Ascending aorta (tissue), 2 donors: Measurements from ENCODE around the gene AFF2. TPM values are rescaled to one million over a fixed set of nuclear protein-coding genes. Genes with fewer than 3 reads are reported as not detected.
"Not testable (repeated sequence)": the region's sequence is repeated elsewhere in the genome, so short reads cannot be mapped to it uniquely, and the experiment has no call there.

Source experiments
- DNase-seq, 2 donors: peaks; one replicate each; pipeline ENCODE4 v3.0.0-alpha.2; 2019; ENCODE audit warnings: low spot score in 2 of 2
- H3K27ac ChIP-seq, 2 donors: fragments of 200-600 bp; sonication (generic); one replicate each; pipeline ENCODE4 v1.5.1; 2016 to 2017; ENCODE audit warnings: mild to moderate bottlenecking in 1 of 2
- H3K27me3 ChIP-seq: fragments of 200-600 bp; sonication (generic); one replicate; pipeline ENCODE4 v1.5.1; 2017
- H3K36me3 ChIP-seq, 2 donors: fragments of 200-600 bp; sonication (generic); one replicate each; pipeline ENCODE4 v1.5.1; 2016
- H3K4me1 ChIP-seq, 2 donors: fragments of 200-600 bp; sonication (generic); one replicate each; pipeline ENCODE4 v1.5.1; 2016 to 2017; ENCODE audit warnings: mild to moderate bottlenecking in 1 of 2
- H3K4me3 ChIP-seq, 2 donors: fragments of 200-600 bp; sonication (generic); one replicate each; pipeline ENCODE4 v1.5.1; 2016 to 2017; ENCODE audit warnings: mild to moderate bottlenecking in 1 of 2
- H3K9me3 ChIP-seq, 2 donors: fragments of 200-600 bp; sonication (generic); one replicate each; pipeline ENCODE4 v1.5.1; 2016
- intact Hi-C: fragments of 100-400 bp; cut with DNase I; formaldehyde crosslinking; loops from one replicate; pipeline ENCODE4 v1.15.1; 2023
- total RNA-seq: library from RNA; depleted of rRNA; stranded (reverse); fragments of >200 nt; gene quantifications from one replicate; pipeline ENCODE4 v1.1.0, GENCODE V29; 2016
- TF ChIP-seq, protein P1 (sequence below), 3 experiments: fragments of 200-600 bp in 2 of 3; fragments of 450-650 bp in 1 of 3; sonication (generic) in 2 of 3; IDR thresholded peaks; one replicate each; pipeline ENCODE4 v1.5.1; 2016 to 2019; ENCODE audit warnings: antibody characterized with exemption in 3 of 3, mild to moderate bottlenecking in 1 of 3, moderate library complexity in 1 of 3

AFF2 gene
- total RNA-seq, 1 donor from 2014 or later, result 2.3 TPM

DNA sequence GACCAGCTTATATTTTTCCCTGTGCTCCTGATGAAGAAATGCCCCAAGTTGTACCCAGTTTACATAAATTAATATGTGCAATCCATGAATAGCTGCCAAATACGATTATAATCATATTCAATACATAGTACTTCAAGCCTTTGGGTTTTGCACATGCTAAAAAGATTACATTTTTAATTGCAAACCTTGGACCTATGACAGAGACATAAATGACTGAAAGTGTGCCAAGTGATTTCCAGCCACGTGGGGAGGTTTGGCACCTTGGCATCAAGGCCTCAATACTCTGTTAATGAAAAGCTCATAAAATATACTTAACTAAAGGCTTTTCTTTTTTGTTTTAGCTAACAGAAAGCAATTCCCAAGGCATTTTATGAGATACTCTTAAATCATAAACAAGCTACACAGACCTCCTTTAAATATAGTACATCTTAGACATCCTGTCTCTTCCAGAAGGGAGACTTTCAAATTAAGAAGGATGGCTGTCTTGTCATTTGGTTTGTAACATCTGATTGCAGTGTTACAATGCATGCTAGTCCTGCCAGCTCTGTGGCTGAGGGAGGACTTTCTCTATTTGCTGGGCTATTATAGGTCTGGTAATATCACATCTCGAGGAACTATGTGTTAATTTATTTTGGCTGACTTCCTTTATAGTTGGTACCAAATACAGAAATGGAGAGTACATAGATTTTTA lies 404.1 kb downstream of the AFF2 start:
- Histone ChIP-seq H3K4me1 (no peaks in the 10 kb centered on the region), H3K27me3 (no peaks in the 10 kb centered on the region), H3K27ac (no peak overlapping the region), H3K36me3 (no peaks in the 10 kb centered on the region), H3K9me3 (no peaks in the 10 kb centered on the region), H3K4me3 (no peak overlapping the region)
- no peak for DNase-seq
- TF ChIP-seq, protein P1, sequence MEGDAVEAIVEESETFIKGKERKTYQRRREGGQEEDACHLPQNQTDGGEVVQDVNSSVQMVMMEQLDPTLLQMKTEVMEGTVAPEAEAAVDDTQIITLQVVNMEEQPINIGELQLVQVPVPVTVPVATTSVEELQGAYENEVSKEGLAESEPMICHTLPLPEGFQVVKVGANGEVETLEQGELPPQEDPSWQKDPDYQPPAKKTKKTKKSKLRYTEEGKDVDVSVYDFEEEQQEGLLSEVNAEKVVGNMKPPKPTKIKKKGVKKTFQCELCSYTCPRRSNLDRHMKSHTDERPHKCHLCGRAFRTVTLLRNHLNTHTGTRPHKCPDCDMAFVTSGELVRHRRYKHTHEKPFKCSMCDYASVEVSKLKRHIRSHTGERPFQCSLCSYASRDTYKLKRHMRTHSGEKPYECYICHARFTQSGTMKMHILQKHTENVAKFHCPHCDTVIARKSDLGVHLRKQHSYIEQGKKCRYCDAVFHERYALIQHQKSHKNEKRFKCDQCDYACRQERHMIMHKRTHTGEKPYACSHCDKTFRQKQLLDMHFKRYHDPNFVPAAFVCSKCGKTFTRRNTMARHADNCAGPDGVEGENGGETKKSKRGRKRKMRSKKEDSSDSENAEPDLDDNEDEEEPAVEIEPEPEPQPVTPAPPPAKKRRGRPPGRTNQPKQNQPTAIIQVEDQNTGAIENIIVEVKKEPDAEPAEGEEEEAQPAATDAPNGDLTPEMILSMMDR (IDR thresholded peaks at IDR 0.05), result no peak
- intact Hi-C loops, result no loop called here

DNA sequence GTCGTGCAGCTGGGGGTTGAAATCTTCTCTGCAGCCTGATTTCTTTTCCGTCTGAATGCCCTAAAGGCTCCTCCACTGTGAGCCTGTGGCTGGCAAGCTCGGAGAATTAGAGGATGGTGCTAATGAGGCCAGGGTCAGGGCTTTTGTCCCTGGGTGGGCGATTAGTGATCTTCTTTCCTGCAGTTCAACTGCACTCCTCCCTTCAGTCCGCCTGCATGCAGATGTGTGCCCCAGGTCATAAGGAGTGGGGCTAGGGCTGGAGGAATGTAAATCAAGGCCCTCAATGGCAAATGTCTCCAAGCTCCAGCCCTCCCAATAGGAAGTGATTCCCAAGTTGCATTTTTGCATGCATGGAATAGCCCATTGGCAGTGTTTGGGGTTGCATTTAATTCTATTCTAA lies 405.0 kb downstream of the AFF2 start:
- Histone ChIP-seq H3K4me1 (no peaks in the 10 kb centered on the region), H3K27ac (no peak overlapping the region), H3K27me3 (no peaks in the 10 kb centered on the region), H3K4me3 (no peak overlapping the region), H3K36me3 (no peaks in the 10 kb centered on the region), H3K9me3 (no peaks in the 10 kb centered on the region)
- DNase-seq, result no peak
- intact Hi-C loops, result no loop called here
- TF ChIP-seq, protein P1 (IDR thresholded peaks at IDR 0.05), result no peak

DNA sequence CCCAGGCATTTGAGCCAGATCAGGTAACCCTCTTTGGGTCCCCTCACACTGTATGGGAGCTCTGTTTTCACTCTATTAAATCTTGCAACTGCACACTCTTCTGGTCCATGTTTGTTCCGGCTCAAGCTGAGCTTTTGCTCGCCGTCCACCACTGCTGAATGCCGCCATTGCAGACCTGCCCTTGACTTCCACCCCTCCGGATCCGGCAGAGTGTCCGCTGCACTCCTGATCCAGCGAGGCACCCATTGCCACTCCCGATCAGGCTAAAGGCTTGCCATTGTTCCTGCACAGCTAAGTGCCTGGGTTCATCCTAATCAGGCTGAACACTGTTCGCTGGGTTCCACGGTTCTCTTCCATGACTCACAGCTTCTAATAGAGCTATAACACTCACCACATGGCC lies 406.2 kb downstream of the AFF2 start:
- H3K36me3 ChIP-seq, H3K4me1 ChIP-seq, H3K9me3 ChIP-seq, intact Hi-C loops, H3K27ac ChIP-seq, H3K4me3 ChIP-seq, DNase-seq, H3K27me3 ChIP-seq: not testable (repeated sequence)

DNA sequence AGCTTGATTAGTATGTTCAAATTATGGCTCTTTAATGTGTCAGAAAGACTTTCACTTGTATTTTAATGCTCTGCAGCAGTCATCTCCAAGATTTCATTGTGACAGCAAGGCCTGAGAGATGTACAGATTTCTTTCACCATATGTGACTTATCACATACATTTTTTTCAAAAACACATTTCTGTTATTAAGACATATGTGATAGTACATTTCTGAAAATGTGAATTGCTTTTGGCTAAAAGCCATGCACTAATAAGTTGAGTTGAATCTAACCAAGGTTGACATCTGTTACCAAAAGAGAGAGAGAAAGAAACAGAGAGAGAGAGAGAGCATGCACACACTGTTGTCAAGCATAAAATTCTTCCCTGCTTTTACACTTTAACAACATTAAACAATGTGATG lies 409.3 kb downstream of the AFF2 start:
- intact Hi-C loops, result no loop called here
- no peaks in the 10 kb centered on the region for H3K36me3 ChIP-seq
- DNase-seq, result no peak
- H3K27ac ChIP-seq, result no peak overlapping the region
- TF ChIP-seq, protein P1 (IDR thresholded peaks at IDR 0.05), result no peak
- no peaks in the 10 kb centered on the region for H3K4me1 ChIP-seq
- H3K4me3 ChIP-seq, result no peak overlapping the region
- H3K27me3 ChIP-seq, result no peaks in the 10 kb centered on the region
- H3K9me3 ChIP-seq, result no peaks in the 10 kb centered on the region

DNA sequence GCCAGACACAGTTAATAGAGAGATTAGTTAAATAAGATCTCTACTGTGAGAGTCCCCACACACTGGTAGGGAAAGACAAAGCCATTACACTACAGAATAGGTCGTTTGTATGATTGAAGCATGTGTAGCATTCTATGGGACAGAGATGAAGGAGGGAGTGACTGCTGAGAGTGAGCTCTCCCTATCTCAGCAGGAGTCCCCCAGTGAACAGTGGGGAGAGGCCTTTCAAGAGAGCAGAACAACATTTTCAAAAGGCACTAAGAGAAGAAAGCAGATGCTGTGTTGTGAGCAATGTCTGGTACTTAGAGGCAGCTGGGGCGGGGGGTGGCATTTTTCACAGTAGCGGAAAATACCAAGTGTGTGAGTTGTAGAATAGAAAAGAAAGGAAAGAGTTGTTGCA lies 413.6 kb downstream of the AFF2 start:
- no peaks in the 10 kb centered on the region for H3K27me3 ChIP-seq
- no peaks in the 10 kb centered on the region for H3K36me3 ChIP-seq
- DNase-seq, result no peak
- no peaks in the 10 kb centered on the region for H3K4me1 ChIP-seq
- intact Hi-C loops, result no loop called here
- H3K9me3 ChIP-seq, result no peaks in the 10 kb centered on the region
- TF ChIP-seq, protein P1 (IDR thresholded peaks at IDR 0.05), result no peak
- no peak overlapping the region for H3K27ac ChIP-seq
- no peak overlapping the region for H3K4me3 ChIP-seq

DNA sequence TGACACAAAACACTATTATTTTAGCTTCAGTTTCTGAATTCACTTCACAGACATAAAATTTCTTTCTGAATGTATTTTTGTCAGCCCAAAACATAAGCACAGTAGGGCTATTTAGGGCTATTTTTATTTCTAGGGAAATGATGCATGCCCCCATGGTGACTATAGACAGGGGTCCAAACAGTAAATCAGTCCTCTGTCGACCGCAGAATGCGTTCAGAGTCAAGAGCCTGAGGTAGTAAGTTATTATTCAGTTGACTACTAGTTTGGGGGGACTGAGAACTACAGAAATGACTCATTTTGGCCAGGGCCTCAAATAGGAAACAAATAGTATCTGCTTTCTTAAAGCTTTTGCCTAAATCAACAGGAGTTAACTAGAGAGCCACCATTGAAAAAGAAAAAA lies 414.4 kb downstream of the AFF2 start:
- H3K4me3 ChIP-seq, result no peak overlapping the region
- TF ChIP-seq, protein P1 (IDR thresholded peaks at IDR 0.05), result no peak
- no peaks in the 10 kb centered on the region for H3K36me3 ChIP-seq
- no peak for DNase-seq
- intact Hi-C loops, result no loop called here
- H3K27ac ChIP-seq, result no peak overlapping the region
- no peaks in the 10 kb centered on the region for H3K27me3 ChIP-seq
- no peaks in the 10 kb centered on the region for H3K9me3 ChIP-seq
- no peaks in the 10 kb centered on the region for H3K4me1 ChIP-seq
